NK-92 (cell line): Measurements from ENCODE around the gene FAM153A.
"Not testable (repeated sequence)": the region's sequence is repeated elsewhere in the genome, so short reads cannot be mapped to it uniquely, and the experiment has no call there.

Source experiments
- DNase-seq: peaks from one replicate; lab custom pipeline; 2025; ENCODE audit not compliant: unreplicated experiment; lab: John Stamatoyannopoulos, UW

FAM153A gene

GRCh38 chr5:177747354-177747753 lies 35.3 kb downstream of the FAM153A start:
- not testable (repeated sequence) for DNase-seq

- not testable (repeated sequence) for DNase-seq
Measured at GRCh38 chr5:177724858-177725257, 57.8 kb downstream of the FAM153A start.

GRCh38 chr5:177723831-177724485 lies 58.7 kb downstream of the FAM153A start:
- not testable (repeated sequence) for DNase-seq

GRCh38 chr5:177722829-177723228 lies 59.9 kb downstream of the FAM153A start:
- not testable (repeated sequence) for DNase-seq

- not testable (repeated sequence) for DNase-seq
Measured at GRCh38 chr5:177719989-177720388, 62.7 kb downstream of the FAM153A start.

GRCh38 chr5:177715423-177715822 lies 67.3 kb downstream of the FAM153A start:
- not testable (repeated sequence) for DNase-seq

GRCh38 chr5:177696100-177696499 lies 86.6 kb downstream of the FAM153A start:
- DNase-seq = not testable (repeated sequence)

GRCh38 chr5:177695356-177695930 lies 87.3 kb downstream of the FAM153A start:
- DNase-seq = not testable (repeated sequence)

GRCh38 chr5:177694518-177694835 lies 88.2 kb downstream of the FAM153A start:
- not testable (repeated sequence) for DNase-seq

GRCh38 chr5:177693671-177694517 lies 88.8 kb downstream of the FAM153A start:
- DNase-seq = not testable (repeated sequence)

GRCh38 chr5:177692969-177693368 lies 89.7 kb downstream of the FAM153A start:
- not testable (repeated sequence) for DNase-seq

- DNase-seq = not testable (repeated sequence)
Measured at GRCh38 chr5:177692507-177692906, 90.2 kb downstream of the FAM153A start.

- DNase-seq = not testable (repeated sequence)
Measured at GRCh38 chr5:177689011-177689610, 93.6 kb downstream of the FAM153A start.

- DNase-seq = not testable (repeated sequence)
Measured at GRCh38 chr5:177688091-177688490, 94.6 kb downstream of the FAM153A start.

- DNase-seq = not testable (repeated sequence)
Measured at GRCh38 chr5:177681920-177682319, 100.8 kb downstream of the FAM153A start.
